PC-9 (cell line): ENCODE measurements around the gene MAGI2. TPM values are rescaled to one million over a fixed set of nuclear protein-coding genes. Genes with fewer than 3 reads are reported as not detected.

Experiments
- BruUV-seq: library from RNA; stranded (reverse); fragments of 400-500 nt; replicated peaks from 2 replicates; lab custom pipeline; 2021; lab: Mats Ljungman, UMichigan
- CTCF ChIA-PET: fragments of 300-600 bp; sonication (Branson Sonifier 250); formaldehyde crosslinking; loops from one replicate; lab custom pipeline; 2022; ENCODE audit warnings: antibody characterized with exemption; lab: Charles Lee
- POLR2A ChIA-PET: fragments of 300-600 bp; sonication (Branson Sonifier 250); formaldehyde crosslinking; loops from one replicate; lab custom pipeline; 2022; ENCODE audit warnings: antibody characterized with exemption; ENCODE audit not compliant: unreplicated experiment; lab: Charles Lee
- DNase-seq, 2 experiments: peaks; one replicate each; pipeline versions ENCODE4 v3.0.0 to v3.0.0-alpha.2; 2015 to 2022; ENCODE audit warnings: mixed read lengths in 1 of 2
- H2AFZ ChIP-seq: fragments of 200-600 bp; sonication (generic); 2 replicates; pipeline ENCODE4 v1.8.1; 2017; ENCODE audit warnings: antibody characterized with exemption
- H3F3A ChIP-seq: fragments of 200-600 bp; sonication (generic); 2 replicates; pipeline ENCODE4 v1.8.1; 2017; ENCODE audit warnings: antibody characterized with exemption, mild to moderate bottlenecking, low read depth; ENCODE audit not compliant: insufficient read depth
- H3K27ac ChIP-seq: fragments of 200-600 bp; sonication (generic); 2 replicates; pipeline ENCODE4 v1.6.1; 2016; ENCODE audit warnings: mixed run types
- H3K27me3 ChIP-seq: fragments of 200-600 bp; sonication (generic); 2 replicates; pipeline ENCODE4 v1.6.1; 2016; ENCODE audit warnings: low read depth, mixed run types; ENCODE audit not compliant: insufficient read depth
- H3K36me3 ChIP-seq: fragments of 200-600 bp; sonication (generic); 2 replicates; pipeline ENCODE4 v1.6.1; 2016; ENCODE audit warnings: low read depth, mixed run types
- H3K4me1 ChIP-seq: fragments of 200-600 bp; sonication (generic); replicated peaks from 2 replicates; pipeline ENCODE4 v1.6.1; 2016; ENCODE audit warnings: mixed run types; ENCODE audit not compliant: insufficient read depth
- H3K4me2 ChIP-seq: fragments of 200-600 bp; sonication (generic); 2 replicates; pipeline ENCODE4 v1.6.1; 2017; ENCODE audit warnings: mixed run types
- H3K4me3 ChIP-seq: fragments of 200-600 bp; sonication (generic); 2 replicates; pipeline ENCODE4 v1.6.1; 2016; ENCODE audit warnings: mixed run types
- H3K79me2 ChIP-seq: fragments of 200-600 bp; sonication (generic); 2 replicates; pipeline ENCODE4 v1.6.1; 2017; ENCODE audit warnings: low read depth, mixed run types
- H3K9me2 ChIP-seq: fragments of 200-600 bp; sonication (generic); 2 replicates; pipeline ENCODE4 v1.8.1; 2017; ENCODE audit warnings: mild to moderate bottlenecking; ENCODE audit not compliant: insufficient read depth
- H3K9me3 ChIP-seq: fragments of 200-600 bp; sonication (generic); 2 replicates; pipeline ENCODE4 v1.8.1; 2016; ENCODE audit warnings: low read depth; ENCODE audit not compliant: insufficient read depth
- H4K20me1 ChIP-seq: fragments of 200-600 bp; sonication (generic); 2 replicates; pipeline ENCODE4 v1.8.1; 2017; ENCODE audit not compliant: insufficient read depth
- EZH2 ChIP-seq: fragments of 200-600 bp; sonication (generic); IDR thresholded peaks from 2 replicates; pipeline ENCODE4 v1.8.0; 2017; ENCODE audit warnings: antibody characterized with exemption, low read depth
- intact Hi-C: fragments of 100-400 bp; cut with micrococcal nuclease; formaldehyde crosslinking; loops from one replicate; pipeline ENCODE4 v1.10.0; 2022; ENCODE audit not compliant: unreplicated experiment
- total RNA-seq: library from RNA; stranded (reverse); gene quantifications from 2 replicates; pipeline ENCODE4 v1.2.3, GENCODE V29; 2021
- TF ChIP-seq, protein P1 (sequence below): fragments of 200-600 bp; sonication (generic); conservative IDR thresholded peaks from 2 replicates; pipeline ENCODE4 v1.6.1; 2017; ENCODE audit warnings: mixed run types, antibody characterized with exemption, mild to moderate bottlenecking, moderate library complexity

Gene MAGI2
- total RNA-seq, 1 experiment from 2014 or later, result 0.92 TPM

DNA sequence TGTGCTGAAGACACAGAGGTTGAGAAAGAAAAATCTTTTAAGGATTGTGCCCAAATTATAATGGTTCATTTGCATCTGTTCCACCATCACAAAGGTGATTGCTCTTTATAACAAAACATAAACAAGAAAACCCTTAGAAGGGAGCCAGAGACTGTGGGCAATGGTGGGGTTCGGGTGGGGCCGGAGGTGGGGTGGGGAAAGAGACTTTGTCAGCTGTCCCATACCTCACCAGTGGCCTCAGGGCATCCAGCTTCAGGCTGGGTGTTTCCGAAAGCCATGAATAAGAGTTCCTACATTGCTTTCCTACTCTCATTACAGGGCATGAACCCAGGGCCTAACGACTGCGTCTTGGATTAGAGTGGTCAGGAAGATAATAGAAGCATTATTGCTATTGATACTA lies 1427.0 kb downstream of the MAGI2 start:
- no peak overlapping the region for H3K4me2 ChIP-seq
- H3K9me3 ChIP-seq, result no peaks in the 10 kb centered on the region
- H3K79me2 ChIP-seq, result no peaks in the 10 kb centered on the region
- ChIA-PET POLR2A (no interaction called here), CTCF (no interaction called here)
- no peak for DNase-seq
- H3K9me2 ChIP-seq, result no peaks in the 10 kb centered on the region; the same call in 1 of the 2 replicates
- no peaks in the 10 kb centered on the region for H3K4me1 ChIP-seq
- no TSS peak for BruUV-seq
- no peak for TF ChIP-seq EZH2
- TF ChIP-seq, protein P1, sequence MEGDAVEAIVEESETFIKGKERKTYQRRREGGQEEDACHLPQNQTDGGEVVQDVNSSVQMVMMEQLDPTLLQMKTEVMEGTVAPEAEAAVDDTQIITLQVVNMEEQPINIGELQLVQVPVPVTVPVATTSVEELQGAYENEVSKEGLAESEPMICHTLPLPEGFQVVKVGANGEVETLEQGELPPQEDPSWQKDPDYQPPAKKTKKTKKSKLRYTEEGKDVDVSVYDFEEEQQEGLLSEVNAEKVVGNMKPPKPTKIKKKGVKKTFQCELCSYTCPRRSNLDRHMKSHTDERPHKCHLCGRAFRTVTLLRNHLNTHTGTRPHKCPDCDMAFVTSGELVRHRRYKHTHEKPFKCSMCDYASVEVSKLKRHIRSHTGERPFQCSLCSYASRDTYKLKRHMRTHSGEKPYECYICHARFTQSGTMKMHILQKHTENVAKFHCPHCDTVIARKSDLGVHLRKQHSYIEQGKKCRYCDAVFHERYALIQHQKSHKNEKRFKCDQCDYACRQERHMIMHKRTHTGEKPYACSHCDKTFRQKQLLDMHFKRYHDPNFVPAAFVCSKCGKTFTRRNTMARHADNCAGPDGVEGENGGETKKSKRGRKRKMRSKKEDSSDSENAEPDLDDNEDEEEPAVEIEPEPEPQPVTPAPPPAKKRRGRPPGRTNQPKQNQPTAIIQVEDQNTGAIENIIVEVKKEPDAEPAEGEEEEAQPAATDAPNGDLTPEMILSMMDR, result no peak
- no peaks in the 10 kb centered on the region for H3F3A ChIP-seq
- H3K36me3 ChIP-seq, result no peaks in the 10 kb centered on the region
- H2AFZ ChIP-seq, result no peak overlapping the region
- peaks cover 51% of the 10 kb centered on the region for H3K27me3 ChIP-seq
- no peak overlapping the region for H3K27ac ChIP-seq
- intact Hi-C loops, result loop anchor here (10.0 kb wide), 1 partner anchor 558 kb away; no protein-coding TSS in a partner anchor
- no peak overlapping the region for H3K4me3 ChIP-seq
- no peaks in the 10 kb centered on the region for H4K20me1 ChIP-seq

DNA sequence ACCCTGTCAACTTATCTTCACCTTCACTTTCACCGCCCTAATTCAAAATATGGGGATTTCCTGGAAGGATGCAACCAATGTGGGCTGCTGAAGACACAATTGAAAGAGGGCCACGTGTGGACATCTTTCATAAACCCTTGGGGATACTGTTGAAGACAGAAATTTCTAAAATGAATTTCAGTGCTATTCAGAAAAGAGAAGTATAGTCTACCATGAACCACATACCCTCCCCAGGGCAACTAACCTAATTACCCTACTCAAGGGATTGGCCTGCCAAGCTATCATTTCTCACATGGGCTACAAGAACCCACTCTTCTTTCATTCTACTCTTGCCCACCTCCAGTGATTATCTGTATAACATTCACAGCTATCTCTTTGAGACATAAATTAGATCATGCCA lies 1428.9 kb downstream of the MAGI2 start:
- Histone ChIP-seq H3K9me2 (no peaks in the 10 kb centered on the region; the same call in 1 of the 2 replicates), H2AFZ (no peak overlapping the region), H3K79me2 (no peaks in the 10 kb centered on the region), H3K27me3 (peaks cover 34% of the 10 kb centered on the region; the same call in 1 of the 2 replicates), H3F3A (no peaks in the 10 kb centered on the region), H3K4me3 (no peak overlapping the region), H4K20me1 (no peaks in the 10 kb centered on the region), H3K36me3 (no peaks in the 10 kb centered on the region), H3K9me3 (no peaks in the 10 kb centered on the region), H3K27ac (no peak overlapping the region), H3K4me1 (no peaks in the 10 kb centered on the region), H3K4me2 (no peak overlapping the region)
- no peak for TF ChIP-seq EZH2
- TF ChIP-seq, protein P1, result no peak
- intact Hi-C loops, result loop anchor here (5.0 to 10.0 kb wide), 3 partner anchors 208 to 1153 kb away; no protein-coding TSS in a partner anchor
- ChIA-PET POLR2A (no interaction called here), CTCF (no interaction called here)
- no peak for DNase-seq
- no TSS peak for BruUV-seq

DNA sequence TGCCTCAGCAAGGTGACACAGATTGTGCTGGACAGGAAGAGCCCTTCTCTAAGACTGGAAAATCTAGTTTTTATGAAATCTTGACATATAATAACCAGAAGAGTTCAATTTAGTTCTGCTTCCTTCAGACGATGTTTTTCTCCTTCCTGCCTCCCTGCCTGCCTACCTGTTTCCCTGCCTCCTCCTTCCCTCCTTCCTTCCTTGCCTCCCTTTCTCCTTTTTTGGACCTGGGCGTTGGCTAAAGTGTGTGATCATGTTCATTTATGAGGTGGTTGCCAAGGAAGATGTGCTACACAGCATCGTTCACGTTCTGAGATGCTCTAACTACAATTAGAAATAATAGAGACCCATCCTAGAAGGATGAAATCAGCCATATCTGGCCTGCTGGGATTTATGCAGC lies 1430.3 kb downstream of the MAGI2 start:
- Histone ChIP-seq H3K4me1 (no peaks in the 10 kb centered on the region), H4K20me1 (no peaks in the 10 kb centered on the region), H3K4me2 (no peak overlapping the region), H3F3A (peaks cover 4% of the 10 kb centered on the region; the same call in 1 of the 2 replicates), H2AFZ (no peak overlapping the region), H3K4me3 (no peak overlapping the region), H3K27me3 (peaks cover 34% of the 10 kb centered on the region; the same call in 1 of the 2 replicates), H3K79me2 (no peaks in the 10 kb centered on the region), H3K9me2 (no peaks in the 10 kb centered on the region; the same call in 1 of the 2 replicates), H3K27ac (no peak overlapping the region), H3K36me3 (no peaks in the 10 kb centered on the region), H3K9me3 (no peaks in the 10 kb centered on the region)
- ChIA-PET POLR2A (no interaction called here), CTCF (no interaction called here)
- TF ChIP-seq EZH2, result no peak
- intact Hi-C loops, result loop anchor here (5.0 to 10.0 kb wide), 3 partner anchors 209 to 1154 kb away; no protein-coding TSS in a partner anchor
- no TSS peak for BruUV-seq
- DNase-seq, result no peak
